D721Med (cell line): ENCODE results near the gene LMLN.

ENCODE experiments used
- DNase-seq: peaks from one replicate; pipeline ENCODE4 v3.0.0; 2011; ENCODE audit warnings: low spot score; ENCODE audit not compliant: insufficient read length
- FAIRE-seq: peaks from 2 replicates; lab custom pipeline; 2011; peaks lifted over from hg19 to GRCh38; lab: Jason Lieb, UNC
- TF ChIP-seq, protein P1 (sequence below): IDR thresholded peaks from 2 replicates; pipeline ENCODE4 v1.5.1; 2012; ENCODE audit warnings: mild to moderate bottlenecking, control low read depth; ENCODE audit not compliant: insufficient read depth; ENCODE audit errors: missing control alignments

LMLN gene

DNA sequence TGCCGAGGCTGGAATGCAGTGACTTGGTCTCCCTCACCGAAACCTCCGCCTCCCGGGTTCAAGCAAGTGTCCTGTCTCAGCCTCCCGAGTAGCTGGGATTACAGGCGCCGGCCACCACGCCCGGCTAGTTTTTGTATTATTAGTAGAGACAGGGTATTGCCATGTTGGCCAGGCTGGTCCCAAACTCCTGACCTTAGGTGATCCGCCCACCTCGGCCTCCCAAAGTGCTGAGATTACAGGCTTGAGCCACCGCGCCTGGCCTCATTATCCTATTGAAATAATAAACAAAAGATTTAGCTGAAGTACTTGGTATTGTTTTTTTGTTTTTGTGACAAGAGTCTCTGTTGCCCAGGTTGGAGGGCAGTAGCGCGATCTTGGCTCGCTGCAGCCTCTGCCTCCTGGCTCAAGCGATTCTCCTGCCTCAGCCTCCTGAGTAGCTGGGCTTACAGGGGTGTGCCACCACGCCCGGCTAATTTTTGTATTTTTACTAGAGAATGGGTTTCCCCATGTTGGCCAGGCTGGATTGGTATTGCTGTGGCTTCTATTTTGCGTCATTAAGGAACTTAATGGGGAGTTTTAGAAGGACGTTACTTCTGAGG, 8.5 kb upstream of the LMLN start:
- TF ChIP-seq, protein P1, sequence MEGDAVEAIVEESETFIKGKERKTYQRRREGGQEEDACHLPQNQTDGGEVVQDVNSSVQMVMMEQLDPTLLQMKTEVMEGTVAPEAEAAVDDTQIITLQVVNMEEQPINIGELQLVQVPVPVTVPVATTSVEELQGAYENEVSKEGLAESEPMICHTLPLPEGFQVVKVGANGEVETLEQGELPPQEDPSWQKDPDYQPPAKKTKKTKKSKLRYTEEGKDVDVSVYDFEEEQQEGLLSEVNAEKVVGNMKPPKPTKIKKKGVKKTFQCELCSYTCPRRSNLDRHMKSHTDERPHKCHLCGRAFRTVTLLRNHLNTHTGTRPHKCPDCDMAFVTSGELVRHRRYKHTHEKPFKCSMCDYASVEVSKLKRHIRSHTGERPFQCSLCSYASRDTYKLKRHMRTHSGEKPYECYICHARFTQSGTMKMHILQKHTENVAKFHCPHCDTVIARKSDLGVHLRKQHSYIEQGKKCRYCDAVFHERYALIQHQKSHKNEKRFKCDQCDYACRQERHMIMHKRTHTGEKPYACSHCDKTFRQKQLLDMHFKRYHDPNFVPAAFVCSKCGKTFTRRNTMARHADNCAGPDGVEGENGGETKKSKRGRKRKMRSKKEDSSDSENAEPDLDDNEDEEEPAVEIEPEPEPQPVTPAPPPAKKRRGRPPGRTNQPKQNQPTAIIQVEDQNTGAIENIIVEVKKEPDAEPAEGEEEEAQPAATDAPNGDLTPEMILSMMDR: no peak
- no peak for DNase-seq
- FAIRE-seq: no peak

DNA sequence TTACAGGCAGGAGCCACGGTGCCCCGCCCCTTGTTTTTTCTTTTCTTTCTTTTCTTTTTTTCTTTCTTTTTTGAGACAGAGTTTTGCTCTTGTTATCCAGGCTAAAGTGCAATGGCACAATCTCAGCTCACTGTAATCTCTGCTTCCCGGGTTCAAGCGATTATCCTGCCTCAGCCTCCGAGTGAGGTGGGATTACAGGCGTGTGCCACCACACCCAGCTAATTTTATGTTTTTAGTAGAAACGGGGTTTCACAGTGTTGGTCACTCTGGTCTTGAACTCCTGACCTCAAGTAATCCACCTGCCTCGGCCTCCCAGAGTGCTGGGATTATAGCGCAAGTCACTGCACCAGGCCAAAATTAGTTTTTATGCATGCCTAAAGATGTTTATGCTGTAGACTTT, 7.6 kb upstream of the LMLN start:
- no peak for DNase-seq
- TF ChIP-seq, protein P1: no peak
- no peak for FAIRE-seq

DNA sequence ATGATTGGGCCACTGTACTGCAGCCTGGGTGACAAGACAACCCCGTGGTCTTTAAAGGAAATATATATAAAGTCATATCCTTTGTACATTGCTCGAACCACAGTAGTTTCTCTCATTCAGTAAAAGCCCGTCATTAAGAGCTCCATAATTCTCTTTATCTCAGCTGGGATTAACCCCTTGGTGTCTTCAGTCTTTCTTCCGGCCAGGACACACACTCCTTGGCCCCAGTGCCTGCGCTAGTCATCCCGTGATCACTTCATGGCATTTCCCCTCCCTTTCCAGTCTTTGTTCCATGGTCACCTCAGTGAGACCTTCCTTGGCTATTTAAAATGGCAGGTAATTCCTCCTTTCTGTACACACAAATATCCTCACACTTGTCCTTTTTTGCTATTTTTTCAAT, 6.7 kb upstream of the LMLN start:
- DNase-seq: no peak

DNA sequence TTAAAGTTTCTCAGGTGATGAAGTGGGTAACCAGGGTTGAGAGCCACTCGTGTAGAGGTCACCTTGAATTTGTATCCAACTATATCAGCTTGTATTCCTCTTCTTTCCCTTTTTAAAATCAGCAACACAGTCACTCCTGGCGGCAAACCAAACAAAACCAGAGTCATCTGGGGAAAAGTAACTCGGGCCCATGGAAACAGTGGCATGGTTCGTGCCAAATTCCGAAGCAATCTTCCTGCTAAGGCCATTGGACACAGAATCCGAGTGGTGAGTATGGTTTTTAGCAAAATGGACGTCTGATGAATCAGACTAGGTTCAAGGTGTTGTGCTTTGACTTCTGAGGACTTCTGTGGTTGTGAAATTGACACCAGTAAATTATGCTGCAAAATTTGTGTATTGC, 6.1 kb upstream of the LMLN start:
- FAIRE-seq (no peak), DNase-seq (no peak)
- TF ChIP-seq, protein P1: no peak

More for the DNA sequence above, 6.7 kb upstream of the LMLN start:
- no peak for FAIRE-seq
- TF ChIP-seq, protein P1: no peak

DNA sequence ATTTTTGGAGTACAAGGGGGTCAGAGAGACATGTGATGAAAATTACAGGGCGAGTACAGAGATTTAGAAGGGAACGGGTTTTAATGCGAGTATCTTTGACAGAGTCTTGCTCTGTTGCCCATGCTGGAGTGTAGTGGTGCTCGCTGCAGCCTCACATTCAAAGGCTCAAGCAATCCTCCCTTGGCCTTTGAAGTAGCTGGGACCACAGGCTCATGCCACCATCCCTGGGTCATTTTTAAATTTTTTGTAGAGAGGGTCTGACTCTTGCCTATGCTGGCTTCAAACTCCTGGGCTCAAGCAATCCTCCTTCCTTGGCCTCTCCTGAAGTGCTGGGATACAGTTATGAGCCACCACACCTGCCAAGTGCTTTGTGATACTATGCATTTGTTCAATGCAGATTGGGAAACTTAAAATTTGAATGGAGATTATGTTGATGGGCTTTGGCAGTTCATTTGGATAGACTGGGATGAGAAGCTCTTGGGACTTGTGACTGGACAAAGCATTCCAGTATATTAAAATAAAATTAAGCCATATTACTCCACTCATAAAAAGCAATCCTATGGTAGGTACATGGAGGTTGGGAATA, 4.0 kb upstream of the LMLN start:
- TF ChIP-seq, protein P1: no peak
- FAIRE-seq (no peak), DNase-seq (no peak)

DNA sequence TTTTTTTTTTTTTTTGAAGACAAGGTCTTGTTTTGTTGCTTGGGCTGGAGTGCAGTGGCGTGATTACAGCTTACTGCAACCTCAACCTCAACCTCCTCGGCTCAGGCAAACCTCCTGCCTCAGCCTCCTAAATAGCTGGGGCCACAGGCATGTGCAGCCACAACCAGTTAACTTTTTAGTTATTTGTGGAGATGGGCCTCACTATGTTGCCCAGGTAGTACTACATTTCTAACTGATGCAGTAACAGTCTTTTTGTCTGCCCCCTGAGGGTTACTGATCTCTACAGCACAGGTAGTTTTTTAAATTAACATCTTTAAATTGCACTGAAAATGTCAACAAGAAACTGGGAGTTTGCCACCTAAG, 3.4 kb upstream of the LMLN start:
- DNase-seq (no peak), FAIRE-seq (no peak)
- TF ChIP-seq, protein P1: no peak

DNA sequence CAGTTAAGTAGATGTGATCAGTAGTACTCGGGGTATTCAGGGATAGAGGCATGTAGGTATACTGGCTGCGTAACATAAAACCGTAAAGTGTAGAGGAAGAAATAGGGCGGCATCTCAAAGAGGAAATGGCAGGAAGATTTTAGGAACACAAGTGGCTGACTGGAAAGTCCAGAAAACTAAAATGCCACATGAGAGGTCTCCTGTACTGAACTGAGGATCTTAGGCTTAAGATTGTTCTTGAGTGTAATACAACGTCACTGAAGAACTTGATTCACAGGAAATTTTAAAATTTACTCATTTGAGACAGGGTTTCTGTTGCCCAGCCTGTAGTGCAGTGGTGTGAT, 2.3 kb upstream of the LMLN start:
- no peak for FAIRE-seq
- DNase-seq: no peak
- TF ChIP-seq, protein P1: no peak
